Esophagus muscularis mucosa (tissue), 4 donors: ENCODE data around the gene IPO4.
"Not testable (repeated sequence)": the region's sequence is repeated elsewhere in the genome, so short reads cannot be mapped to it uniquely, and the experiment has no call there.

Experiments
- CTCF ChIP-seq, 3 experiments: fragments of 200-600 bp in 2 of 3; fragments of 450-650 bp in 1 of 3; sonication (generic) in 2 of 3; IDR thresholded peaks; one replicate each; pipeline ENCODE4 v1.5.1; 2017 to 2019; ENCODE audit warnings: antibody characterized with exemption in 3 of 3, mild to moderate bottlenecking in 2 of 3, moderate library complexity in 1 of 3
- EP300 ChIP-seq: sonication (generic); formaldehyde crosslinking; IDR thresholded peaks from one replicate; pipeline ENCODE4 v1.6.1; 2017; ENCODE audit warnings: antibody characterized with exemption
- POLR2A ChIP-seq: fragments of 450-650 bp; IDR thresholded peaks from one replicate; pipeline ENCODE4 v1.6.1; 2017; ENCODE audit warnings: antibody characterized with exemption, moderate library complexity, mild to moderate bottlenecking, low read depth
- POLR2AphosphoS5 ChIP-seq, 2 donors: sonication (generic); formaldehyde crosslinking; IDR thresholded peaks; one replicate each; pipeline ENCODE4 v1.6.1; 2017; ENCODE audit warnings: antibody characterized with exemption in 2 of 2

GRCh38 chr14:24222987-24223386, 34.4 kb upstream of the IPO4 start:
- not testable (repeated sequence) for TF ChIP-seq POLR2A; CTCF (IDR thresholded peaks at IDR 0.05); EP300; POLR2AphosphoS5 (IDR thresholded peaks at IDR 0.05)
